H1 (cell line): ENCODE measurements around the gene ARHGEF1. TPM values are rescaled to one million over a fixed set of nuclear protein-coding genes. Genes with fewer than 3 reads are reported as not detected.

ENCODE experiments used
- CTCF ChIA-PET: fragments of 300-600 bp; sonication (Branson Sonifier 250); formaldehyde crosslinking; loops from one replicate; lab custom pipeline; 2021; ENCODE audit not compliant: partially characterized antibody; lab: Charles Lee
- POLR2A ChIA-PET: fragments of 300-600 bp; sonication (Branson Sonifier 250); formaldehyde crosslinking; loops from one replicate; lab custom pipeline; 2021; ENCODE audit warnings: inconsistent platforms; ENCODE audit not compliant: partially characterized antibody; lab: Charles Lee
- DNase-seq, 2 experiments: peaks; one replicate each; pipeline versions ENCODE4 v3.0.0 to v3.0.0-alpha.2; 2010 to 2022; ENCODE audit warnings: low spot score in 2 of 2, low read depth in 1 of 2, mixed read lengths in 1 of 2
- FAIRE-seq: peaks from 2 replicates; lab custom pipeline; 2011; peaks lifted over from hg19 to GRCh38; lab: Jason Lieb, UNC
- H2AFZ ChIP-seq: 2 replicates; pipeline ENCODE4 v1.8.1; 2012; ENCODE audit warnings: low read length, inconsistent platforms
- H2AK5ac ChIP-seq: 2 replicates; pipeline ENCODE4 v1.6.1; 2013; ENCODE audit warnings: low read depth, low read length
- H2BK120ac ChIP-seq: replicated peaks from 2 replicates; pipeline ENCODE3; 2013; ENCODE audit warnings: low read depth, low read length, inconsistent platforms
- H2BK12ac ChIP-seq: 2 replicates; pipeline ENCODE4 v1.6.1; 2013; ENCODE audit warnings: low read depth, low read length
- H2BK15ac ChIP-seq: 2 replicates; pipeline ENCODE4 v1.6.1; 2013; ENCODE audit warnings: low read length
- H2BK20ac ChIP-seq: 2 replicates; pipeline ENCODE4 v1.6.1; 2013; ENCODE audit warnings: low read length
- H2BK5ac ChIP-seq: 2 replicates; pipeline ENCODE4 v1.6.1; 2013; ENCODE audit warnings: low read depth, low read length
- H3K14ac ChIP-seq: 2 replicates; pipeline ENCODE4 v1.6.1; 2013; ENCODE audit warnings: inconsistent platforms; ENCODE audit not compliant: insufficient read length
- H3K18ac ChIP-seq: 2 replicates; pipeline ENCODE4 v1.6.1; 2013; ENCODE audit warnings: low read length; ENCODE audit errors: extremely low read depth
- H3K23ac ChIP-seq: 2 replicates; pipeline ENCODE4 v1.6.1; 2013; ENCODE audit warnings: inconsistent platforms; ENCODE audit not compliant: insufficient read length
- H3K23me2 ChIP-seq: 2 replicates; pipeline ENCODE4 v1.6.1; 2013; ENCODE audit warnings: low read depth, low read length
- H3K27ac ChIP-seq: 2 replicates; pipeline ENCODE4 v1.6.1; 2011; ENCODE audit warnings: low read depth, low read length, inconsistent platforms
- H3K27me3 ChIP-seq, 4 experiments: replicated peaks in 1 of 4; 1 replicate in 1 of 4; 2 replicates in 3 of 4; pipeline versions ENCODE4 v1.6.1 to v1.8.1; 2011 to 2013; ENCODE audit warnings: low read length in 3 of 4, mild to moderate bottlenecking in 3 of 4, inconsistent platforms in 2 of 4, mixed read lengths in 2 of 4, moderate library complexity in 1 of 4; ENCODE audit not compliant: control insufficient read depth in 3 of 4, insufficient read depth in 3 of 4; ENCODE audit errors: extremely low read depth in 1 of 4
- H3K36me3 ChIP-seq, 4 experiments: 2 replicates each; pipeline versions ENCODE4 v1.6.1 to v1.8.1; 2011 to 2013; ENCODE audit warnings: mild to moderate bottlenecking in 4 of 4, low read length in 3 of 4, moderate library complexity in 2 of 4, control low read depth in 1 of 4, inconsistent platforms in 1 of 4; ENCODE audit not compliant: insufficient read depth in 4 of 4, control insufficient read depth in 2 of 4
- H3K4ac ChIP-seq: replicated peaks from 2 replicates; pipeline ENCODE3; 2013; ENCODE audit warnings: low read length, low read depth, mixed read lengths, inconsistent platforms; ENCODE audit not compliant: insufficient read length
- H3K4me1 ChIP-seq, 4 experiments: replicated peaks in 1 of 4; 1 replicate in 1 of 4; 2 replicates in 3 of 4; pipeline versions ENCODE4 v1.6.1 to v1.8.1; 2011 to 2013; ENCODE audit warnings: low read length in 3 of 4, inconsistent platforms in 2 of 4, mixed read lengths in 1 of 4; ENCODE audit not compliant: insufficient read depth in 4 of 4, control insufficient read depth in 3 of 4
- H3K4me2 ChIP-seq, 2 experiments: 2 replicates each; pipeline versions ENCODE4 v1.6.1 to v1.8.1; 2011 to 2013; ENCODE audit warnings: low read depth in 2 of 2, low read length in 2 of 2, control low read depth in 1 of 2, inconsistent platforms in 1 of 2, mild to moderate bottlenecking in 1 of 2; ENCODE audit not compliant: insufficient read depth in 1 of 2
- H3K4me3 ChIP-seq, 4 experiments: fragments of 200-600, 300-600 bp in 1 of 4; sonication (generic), shearing (Covaris generic), sonication (Bioruptor Twin) in 1 of 4; 2 replicates each; pipeline versions ENCODE4 v1.5.1 to v1.8.1; 2011 to 2016; ENCODE audit warnings: low read length in 4 of 4, low read depth in 3 of 4, control low read depth in 2 of 4, inconsistent platforms in 2 of 4, mild to moderate bottlenecking in 2 of 4, mixed read lengths in 1 of 4, moderate library complexity in 1 of 4; ENCODE audit not compliant: insufficient read depth in 2 of 4; ENCODE audit errors: extremely low read depth in 1 of 4
- H3K56ac ChIP-seq: replicated peaks from 2 replicates; pipeline ENCODE3; 2013; ENCODE audit warnings: low read depth, mild to moderate bottlenecking, mixed read lengths, low read length, inconsistent platforms; ENCODE audit not compliant: insufficient read length
- H3K79me1 ChIP-seq: 2 replicates; pipeline ENCODE4 v1.6.1; 2013; ENCODE audit warnings: low read depth, low read length, control low read depth
- H3K79me2 ChIP-seq, 2 experiments: 2 replicates each; pipeline versions ENCODE4 v1.6.1 to v1.8.1; 2012 to 2013; ENCODE audit warnings: low read length in 2 of 2, mild to moderate bottlenecking in 2 of 2, inconsistent platforms in 1 of 2; ENCODE audit not compliant: insufficient read depth in 2 of 2, control insufficient read depth in 1 of 2
- H3K9ac ChIP-seq, 4 experiments: replicated peaks in 1 of 4; 1 replicate in 1 of 4; 2 replicates in 3 of 4; pipeline versions ENCODE4 v1.6.1 to v1.8.1; 2011 to 2013; ENCODE audit warnings: low read depth in 3 of 4, low read length in 3 of 4, control low read depth in 2 of 4, mild to moderate bottlenecking in 2 of 4, moderate library complexity in 2 of 4, inconsistent platforms in 1 of 4; ENCODE audit errors: extremely low read depth in 1 of 4
- H3K9me3 ChIP-seq, 2 experiments: 2 replicates each; pipeline versions ENCODE4 v1.6.1 to v1.8.1; 2012 to 2013; ENCODE audit warnings: mild to moderate bottlenecking in 2 of 2, moderate library complexity in 2 of 2, control low read depth in 1 of 2, inconsistent platforms in 1 of 2, low read depth in 1 of 2, low read length in 1 of 2, mixed read lengths in 1 of 2; ENCODE audit not compliant: insufficient read depth in 2 of 2
- H4K20me1 ChIP-seq, 2 experiments: replicated peaks in 1 of 2; 2 replicates each; pipeline versions ENCODE3 to v1.8.1; 2011 to 2013; ENCODE audit warnings: inconsistent platforms in 2 of 2, low read length in 2 of 2, mild to moderate bottlenecking in 1 of 2; ENCODE audit not compliant: insufficient read depth in 2 of 2, control insufficient read depth in 1 of 2
- H4K5ac ChIP-seq: 2 replicates; pipeline ENCODE4 v1.6.1; 2013; ENCODE audit warnings: low read length, low read depth, mixed read lengths, inconsistent platforms; ENCODE audit not compliant: insufficient read length
- H4K8ac ChIP-seq: 2 replicates; pipeline ENCODE4 v1.8.0; 2013; ENCODE audit warnings: mild to moderate bottlenecking, moderate library complexity, low read length, inconsistent platforms; ENCODE audit not compliant: insufficient read depth; ENCODE audit errors: extremely low read depth
- H4K91ac ChIP-seq: replicated peaks from 2 replicates; pipeline ENCODE3; 2013; ENCODE audit warnings: low read length, mixed read lengths, inconsistent platforms; ENCODE audit not compliant: insufficient read length
- CBX8 ChIP-seq: fragments of 300-800, 300-1000 bp; sonication (generic); IDR thresholded peaks from 2 replicates; pipeline ENCODE4 v1.7.1; 2016; ENCODE audit warnings: low read depth, low read length, borderline replicate concordance
- CTBP2 ChIP-seq: IDR thresholded peaks from 2 replicates; pipeline ENCODE4 v1.7.0; 2011; ENCODE audit warnings: borderline replicate concordance, mild to moderate bottlenecking, moderate library complexity, mixed read lengths, low read length; ENCODE audit not compliant: insufficient read depth, insufficient read length
- EZH2 ChIP-seq: fragments of 200-600 bp; sonication (generic); IDR thresholded peaks from 2 replicates; pipeline ENCODE4 v1.7.1; 2012; ENCODE audit warnings: low read depth, mild to moderate bottlenecking, moderate library complexity, low read length, inconsistent platforms; ENCODE audit not compliant: severe bottlenecking
- POLR2A ChIP-seq, 2 experiments: IDR thresholded peaks; 1 replicate in 1 of 2; 2 replicates in 1 of 2; pipeline ENCODE4 v1.6.1; 2011; ENCODE audit warnings: low read depth in 2 of 2, low read length in 2 of 2, mild to moderate bottlenecking in 2 of 2; ENCODE audit errors: control extremely low read depth in 1 of 2
- RXRA ChIP-seq: IDR thresholded peaks from 2 replicates; pipeline ENCODE4 v1.6.1; 2011; ENCODE audit warnings: low read depth, mild to moderate bottlenecking, low read length, moderate library complexity; ENCODE audit not compliant: insufficient read depth
- WGBS, 2 experiments: shearing (Covaris generic) in 1 of 2; methylation state at CpG; one replicate each; pipeline versions ENCODE4 v1.1.6 to v1.1.7; 2013 to 2015; ENCODE audit warnings: low lambda C conversion rate in 2 of 2, mixed read lengths in 2 of 2, inconsistent platforms in 1 of 2, low coverage in 1 of 2, missing lambda C conversion rate in 1 of 2; ENCODE audit not compliant: insufficient replicate concordance in 2 of 2, insufficient coverage in 1 of 2, insufficient read length in 1 of 2; ENCODE audit errors: extremely low coverage in 1 of 2, missing lambda C conversion rate in 1 of 2; 5-methylcytosine and 5-hydroxymethylcytosine counted together
- polyA plus RNA-seq, 7 experiments: library from polyadenylated mRNA; depleted of rRNA in 3 of 7; stranded (reverse) in 5 of 7; unstranded in 2 of 7; fragments of >200 nt in 5 of 7; fragments of 200-250 nt in 2 of 7; gene quantifications; 1 replicate in 5 of 7; 2 replicates in 1 of 7; 4 replicates in 1 of 7; pipeline versions ENCODE4 v1.2.1 to v1.2.3, GENCODE V29; 2011 to 2013; ENCODE audit warnings: missing spikeins in 2 of 7, mixed read lengths in 2 of 7
- total RNA-seq: library from RNA; stranded (reverse); fragmentation: NEBNext Ultra II Directional; extraction: Animal tissue kit (Norgen Biotek cat#: 25700); gene quantifications from 2 replicates; pipeline ENCODE4 v1.2.1, GENCODE V29; 2021

Gene ARHGEF1
- total and polyA plus RNA-seq, 2 of the 8 experiments (the other 6 are each of a cell fraction or from before 2014, with no cell fraction given) = 23.0 to 49.0 TPM

GRCh38 chr19:41890936-41891335 lies 8.0 kb downstream of the ARHGEF1 start:
- Histone ChIP-seq H2BK120ac (no peak overlapping the region), H3K79me1 (no peaks in the 10 kb centered on the region; the same call in 1 of the 2 replicates), H4K8ac (no peak overlapping the region), H3K27me3 (no peaks in the 10 kb centered on the region), H3K23me2 (no peaks in the 10 kb centered on the region), H4K5ac (no peak overlapping the region), H4K91ac (no peak overlapping the region), H3K23ac (no peak overlapping the region), H2BK15ac (no peak overlapping the region), H3K4me1 (peaks cover 3 to 16% (median 12%) of the 10 kb centered on the region in 4 experiments), H2AK5ac (no peak overlapping the region), H3K36me3 (peaks cover 0 to 2% (median 0%) of the 10 kb centered on the region in 4 experiments; a peak in 3 of 8 replicates), H3K9ac (no peak overlapping the region), H3K79me2 (no peaks in the 10 kb centered on the region), H2BK5ac (no peak overlapping the region), H3K27ac (no peak overlapping the region), H3K14ac (no peak overlapping the region), H3K56ac (no peak overlapping the region), H3K4me2 (no peak overlapping the region), H3K4me3 (no peak overlapping the region), H4K20me1 (peaks cover 3 to 8% of the 10 kb centered on the region in 2 experiments), H3K18ac (no peak overlapping the region), H2BK20ac (no peak overlapping the region), H3K9me3 (no peaks in the 10 kb centered on the region), H3K4ac (no peak overlapping the region), H2AFZ (no peak overlapping the region), H2BK12ac (no peak overlapping the region)
- CTCF ChIA-PET = interaction anchor here (0.8 to 2.5 kb wide), 8 partner anchors 12 to 58 kb away, joined by 3 to 12 read pairs (median 4); partner anchors contain the start of gene CD79A
- POLR2A ChIA-PET = interaction anchor here (1.0 to 13.9 kb wide), 4 partner anchors 22 to 35 kb away, joined by 3 to 298 read pairs (median 8); partner anchors contain the start of gene RPS19
- TF ChIP-seq CBX8 (no peak), CTBP2 (no peak), RXRA (no peak), EZH2 (no peak), POLR2A (IDR thresholded peaks at IDR 0.05; ENCODE audit: control extremely low read depth in 1 of 2, low read depth in 2 of 2, low read length in 2 of 2) (no peak)
- WGBS, 2 experiments = 90% methylated on average over 4 of the region's 4 CpGs; no CpG with 5 or more reads in 1 of the 2 experiments
- no peak for FAIRE-seq
- no peak for DNase-seq
